Kidney capillary endothelial cell (primary cell): ENCODE data around the gene LDB2.

ENCODE experiments used
- DNase-seq: peaks from one replicate; pipeline ENCODE4 v3.0.0-alpha.2; 2018; ENCODE audit warnings: low spot score

Gene LDB2

GRCh38 chr4:16843831-16844508 is 54.5 kb downstream of the LDB2 start:
- no peak for DNase-seq

GRCh38 chr4:16838226-16838875 is 60.1 kb downstream of the LDB2 start:
- DNase-seq = no peak

GRCh38 chr4:16837475-16837874 is 61.0 kb downstream of the LDB2 start:
- no peak for DNase-seq

- DNase-seq = no peak
These were observed 62.1 kb downstream of the LDB2 start for GRCh38 chr4:16836324-16836723.

GRCh38 chr4:16835597-16836247 is 62.7 kb downstream of the LDB2 start:
- no peak for DNase-seq

- DNase-seq = no peak
These were observed 63.6 kb downstream of the LDB2 start for GRCh38 chr4:16834814-16835213.

GRCh38 chr4:16833722-16834121 is 64.7 kb downstream of the LDB2 start:
- DNase-seq = no peak

- DNase-seq = no peak
These were observed 68.4 kb downstream of the LDB2 start for GRCh38 chr4:16830081-16830480.

- DNase-seq = no peak
These were observed 70.4 kb downstream of the LDB2 start for GRCh38 chr4:16827794-16828724.

- DNase-seq = no peak
These were observed 71.4 kb downstream of the LDB2 start for GRCh38 chr4:16827045-16827444.

- no peak for DNase-seq
These were observed 72.0 kb downstream of the LDB2 start for GRCh38 chr4:16826406-16826910.

GRCh38 chr4:16824278-16824806 is 74.1 kb downstream of the LDB2 start:
- no peak for DNase-seq

- peak; percentile 76 for DNase-seq
These were observed 78.1 kb downstream of the LDB2 start for GRCh38 chr4:16820329-16820728.

GRCh38 chr4:16819652-16820051 is 78.8 kb downstream of the LDB2 start:
- DNase-seq = no peak

- DNase-seq = no peak
These were observed 80.4 kb downstream of the LDB2 start for GRCh38 chr4:16818005-16818404.

GRCh38 chr4:16817286-16817685 is 81.2 kb downstream of the LDB2 start:
- DNase-seq = no peak

- no peak for DNase-seq
These were observed 84.1 kb downstream of the LDB2 start for GRCh38 chr4:16814361-16814760.

- DNase-seq = no peak
These were observed 86.4 kb downstream of the LDB2 start for GRCh38 chr4:16812041-16812440.

- no peak for DNase-seq
These were observed 88.5 kb downstream of the LDB2 start for GRCh38 chr4:16809943-16810342.

GRCh38 chr4:16809064-16809463 is 89.4 kb downstream of the LDB2 start:
- DNase-seq = no peak

GRCh38 chr4:16807355-16807754 is 91.1 kb downstream of the LDB2 start:
- DNase-seq = no peak

GRCh38 chr4:16804581-16804980 is 93.9 kb downstream of the LDB2 start:
- DNase-seq = no peak
